ENCODE measurements around the gene RNASE13.
"Not testable (repeated sequence)": the region's sequence is repeated elsewhere in the genome, so short reads cannot be mapped to it uniquely, and the experiment has no call there.

RNASE13 gene

GRCh38 chr14:21014761-21015190 lies 19.8 kb downstream of the RNASE13 start:
- peak; percentile 87 for DNase-seq
- TF ChIP-seq CTCF (IDR thresholded peaks at IDR 0.05; ENCODE audit: low read depth, low read length): peak; percentile 81
- H3K27ac ChIP-seq: no peak overlapping the region
- no peaks in the 10 kb centered on the region; the same call in 1 of the 2 replicates for H3K36me3 ChIP-seq
- no peaks in the 10 kb centered on the region for H3K9me3 ChIP-seq (ENCODE audit: severe bottlenecking)
- H3K27me3 ChIP-seq (ENCODE audit: insufficient read depth, low read depth, severe bottlenecking): no peaks in the 10 kb centered on the region
- no peak overlapping the region for H3K4me3 ChIP-seq (ENCODE audit: low read depth, low read length)

- no peak overlapping the region for H3K4me3 ChIP-seq (ENCODE audit: low read depth, low read length)
Observed at GRCh38 chr14:21011136-21011535, 23.5 kb downstream of the RNASE13 start.

GRCh38 chr14:21009721-21010120 lies 24.9 kb downstream of the RNASE13 start:
- H3K27me3 ChIP-seq (ENCODE audit: insufficient read depth, low read depth, severe bottlenecking); DNase-seq; H3K36me3 ChIP-seq; H3K9me3 ChIP-seq (ENCODE audit: severe bottlenecking); H3K4me3 ChIP-seq (ENCODE audit: low read depth, low read length); H3K27ac ChIP-seq: not testable (repeated sequence)

More at GRCh38 chr14:21011136-21011535, 23.5 kb downstream of the RNASE13 start:
- H3K9me3 ChIP-seq (ENCODE audit: severe bottlenecking): no peaks in the 10 kb centered on the region
- no peaks in the 10 kb centered on the region for H3K27me3 ChIP-seq (ENCODE audit: insufficient read depth, low read depth, severe bottlenecking)
- DNase-seq: no peak
- H3K36me3 ChIP-seq: no peaks in the 10 kb centered on the region
- no peak for TF ChIP-seq CTCF (IDR thresholded peaks at IDR 0.05; ENCODE audit: low read depth, low read length)
- no peak overlapping the region for H3K27ac ChIP-seq

GRCh38 chr14:21003788-21004346 lies 30.7 kb downstream of the RNASE13 start:
- no peak for DNase-seq
- H3K36me3 ChIP-seq: no peaks in the 10 kb centered on the region
- H3K9me3 ChIP-seq (ENCODE audit: severe bottlenecking): no peaks in the 10 kb centered on the region
- H3K27me3 ChIP-seq (ENCODE audit: insufficient read depth, low read depth, severe bottlenecking): no peaks in the 10 kb centered on the region
- no peak overlapping the region for H3K27ac ChIP-seq
- no peak for TF ChIP-seq CTCF (IDR thresholded peaks at IDR 0.05; ENCODE audit: low read depth, low read length)
- no peak overlapping the region for H3K4me3 ChIP-seq (ENCODE audit: low read depth, low read length)

- no peak for TF ChIP-seq CTCF (IDR thresholded peaks at IDR 0.05; ENCODE audit: low read depth, low read length)
- H3K4me3 ChIP-seq (ENCODE audit: low read depth, low read length): no peak overlapping the region
- no peaks in the 10 kb centered on the region for H3K27me3 ChIP-seq (ENCODE audit: insufficient read depth, low read depth, severe bottlenecking)
- no peak for DNase-seq
- H3K36me3 ChIP-seq: peaks cover 11% of the 10 kb centered on the region
- H3K9me3 ChIP-seq (ENCODE audit: severe bottlenecking): no peaks in the 10 kb centered on the region
- H3K27ac ChIP-seq: no peak overlapping the region
Observed at GRCh38 chr14:21001218-21001617, 33.4 kb downstream of the RNASE13 start.

- no peak for DNase-seq
- Histone ChIP-seq H3K36me3 (peaks cover 27% of the 10 kb centered on the region), H3K4me3 (ENCODE audit: low read depth, low read length) (no peak overlapping the region), H3K9me3 (ENCODE audit: severe bottlenecking) (no peaks in the 10 kb centered on the region), H3K27ac (no peak overlapping the region), H3K27me3 (ENCODE audit: insufficient read depth, low read depth, severe bottlenecking) (no peaks in the 10 kb centered on the region)
- no peak for TF ChIP-seq CTCF (IDR thresholded peaks at IDR 0.05; ENCODE audit: low read depth, low read length)
Observed at GRCh38 chr14:20999591-20999990, 35.0 kb downstream of the RNASE13 start.
